ENCODE measurements around the gene ADGRL3. TPM values are rescaled to one million over a fixed set of nuclear protein-coding genes. Genes with fewer than 3 reads are reported as not detected.

The ADGRL3 gene
- total RNA-seq, 1 donor from 2014 or later, result 31.3 TPM

- Mint-ChIP-seq H3K4me1 (ENCODE audit: low read depth, unreplicated experiment) (peaks cover 3% of the 10 kb centered on the region), H3K9me3 (ENCODE audit: unreplicated experiment) (no peaks in the 10 kb centered on the region), H3K4me3 (ENCODE audit: unreplicated experiment) (no peak overlapping the region), H3K27ac (ENCODE audit: unreplicated experiment) (no peak overlapping the region), H3K27me3 (ENCODE audit: low read depth, unreplicated experiment) (no peaks in the 10 kb centered on the region), H3K36me3 (ENCODE audit: low read depth, unreplicated experiment) (no peaks in the 10 kb centered on the region)
- no peaks in the 10 kb centered on the region for H3K9me3 ChIP-seq (ENCODE audit: insufficient read depth, low read depth, low read length)
- no peaks in the 10 kb centered on the region for H3K36me3 ChIP-seq (ENCODE audit: insufficient read depth, low read length)
- H4K20me1 ChIP-seq (ENCODE audit: insufficient read depth, low read length), result no peaks in the 10 kb centered on the region
- TF ChIP-seq CTCF (IDR thresholded peaks at IDR 0.05; ENCODE audit: insufficient read depth, low read depth, low read length) (no peak), EZH2 (IDR thresholded peaks at IDR 0.05; ENCODE audit: insufficient read depth, low read length) (no peak)
- H3K4me1 ChIP-seq (ENCODE audit: insufficient read depth, low read length), result no peaks in the 10 kb centered on the region
- H3K27me3 ChIP-seq (ENCODE audit: insufficient read depth, low read length), result no peaks in the 10 kb centered on the region
- H3K79me2 ChIP-seq (ENCODE audit: insufficient read depth, low read length), result no peaks in the 10 kb centered on the region
- DNase-seq (ENCODE audit: low read depth) (no peak), FAIRE-seq (no peak)
- H3K4me2 ChIP-seq (ENCODE audit: low read length), result no peak overlapping the region
- H3K9ac ChIP-seq (ENCODE audit: low read length), result no peak overlapping the region
- H3K27ac ChIP-seq (ENCODE audit: low read depth, low read length), result no peak overlapping the region
- H2AFZ ChIP-seq (ENCODE audit: low read depth, low read length), result no peak overlapping the region
- H3K4me3 ChIP-seq (ENCODE audit: insufficient read depth, low read depth, low read length), result no peak overlapping the region
Measured at GRCh38 chr4:61407642-61408618, 207.8 kb downstream of the ADGRL3 start.

- H3K36me3 Mint-ChIP-seq (ENCODE audit: low read depth, unreplicated experiment), result no peaks in the 10 kb centered on the region
Measured at GRCh38 chr4:61408861-61409260, 208.7 kb downstream of the ADGRL3 start.

More at GRCh38 chr4:61408861-61409260, 208.7 kb downstream of the ADGRL3 start:
- Histone ChIP-seq H2AFZ (ENCODE audit: low read depth, low read length) (no peak overlapping the region), H3K27me3 (ENCODE audit: insufficient read depth, low read length) (no peaks in the 10 kb centered on the region), H3K4me1 (ENCODE audit: insufficient read depth, low read length) (no peaks in the 10 kb centered on the region), H4K20me1 (ENCODE audit: insufficient read depth, low read length) (no peaks in the 10 kb centered on the region), H3K4me3 (ENCODE audit: insufficient read depth, low read depth, low read length) (no peak overlapping the region), H3K4me2 (ENCODE audit: low read length) (no peak overlapping the region), H3K9me3 (ENCODE audit: insufficient read depth, low read depth, low read length) (no peaks in the 10 kb centered on the region), H3K36me3 (ENCODE audit: insufficient read depth, low read length) (no peaks in the 10 kb centered on the region), H3K9ac (ENCODE audit: low read length) (no peak overlapping the region), H3K79me2 (ENCODE audit: insufficient read depth, low read length) (no peaks in the 10 kb centered on the region), H3K27ac (ENCODE audit: low read depth, low read length) (no peak overlapping the region)
- Mint-ChIP-seq H3K4me1 (ENCODE audit: low read depth, unreplicated experiment) (peaks cover 3% of the 10 kb centered on the region), H3K27ac (ENCODE audit: unreplicated experiment) (no peak overlapping the region), H3K27me3 (ENCODE audit: low read depth, unreplicated experiment) (no peaks in the 10 kb centered on the region), H3K4me3 (ENCODE audit: unreplicated experiment) (no peak overlapping the region), H3K9me3 (ENCODE audit: unreplicated experiment) (no peaks in the 10 kb centered on the region)
- FAIRE-seq (no peak), DNase-seq (ENCODE audit: low read depth) (no peak)
- TF ChIP-seq CTCF (IDR thresholded peaks at IDR 0.05; ENCODE audit: insufficient read depth, low read depth, low read length) (no peak), EZH2 (IDR thresholded peaks at IDR 0.05; ENCODE audit: insufficient read depth, low read length) (no peak)
